SK-N-SH treated with all-trans-retinoic acid at 6 μM for 48 hours (cell line): ENCODE data around the gene CCDC82.

Experiments used
- PATZ1 ChIP-seq: fragments of 250-450 bp; sonication (Bioruptor Pico); IDR thresholded peaks from 2 replicates; pipeline ENCODE4 v1.8.0; 2020; ENCODE audit warnings: mild to moderate bottlenecking, moderate library complexity, borderline replicate concordance
- ZFP30 ChIP-seq: fragments of 450-650 bp; formaldehyde crosslinking; IDR thresholded peaks from 2 replicates; pipeline ENCODE4 v1.5.0; 2022; ENCODE audit warnings: mild to moderate bottlenecking, moderate library complexity
- ZNF8 ChIP-seq: fragments of 450-650 bp; formaldehyde crosslinking; IDR thresholded peaks from 2 replicates; pipeline ENCODE4 v1.5.0; 2020; ENCODE audit warnings: mild to moderate bottlenecking, moderate library complexity

GRCh38 chr11:96361778-96362177, 27.9 kb downstream of the CCDC82 start:
- no peak for TF ChIP-seq PATZ1 (CRISPR knock-in tag)
- no peak for TF ChIP-seq ZFP30 (CRISPR knock-in tag)
- no peak for TF ChIP-seq ZNF8 (CRISPR knock-in tag)
